ENCODE data around the gene SNX5.

The SNX5 gene

DNA sequence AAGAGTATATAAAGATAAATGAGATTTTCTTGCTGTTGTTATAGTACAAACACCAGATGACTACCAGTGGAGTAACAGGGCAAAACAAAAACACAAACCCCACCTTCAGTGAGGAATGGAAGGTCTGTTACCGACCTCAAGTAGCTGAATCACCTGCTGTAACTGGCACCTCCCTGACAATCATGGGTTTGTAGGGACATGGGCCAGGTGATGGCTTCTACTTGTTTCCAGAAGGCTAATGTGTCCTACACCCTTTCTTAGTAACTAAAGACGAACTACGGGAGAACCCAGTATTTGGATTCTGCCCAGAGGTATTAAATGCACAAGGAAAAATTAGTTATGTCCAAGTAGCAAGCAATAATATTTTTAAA lies 26.8 kb downstream of the SNX5 start:
- H3K9me3 Mint-ChIP-seq = no peaks in the 10 kb centered on the region
- peak overlapping the region in 1 of 2 donors; percentile 83 for H3K27ac Mint-ChIP-seq
- no peak for DNase-seq
- H3K4me3 Mint-ChIP-seq = no peak overlapping the region
- no peaks in the 10 kb centered on the region for H3K27me3 Mint-ChIP-seq
- ATAC-seq = no peak
- peaks cover 31% of the 10 kb centered on the region for H3K4me1 Mint-ChIP-seq

GRCh38 chr20:17941087-17941825 lies 27.3 kb downstream of the SNX5 start:
- no peak overlapping the region for H3K4me3 Mint-ChIP-seq
- H3K27me3 Mint-ChIP-seq = no peaks in the 10 kb centered on the region
- DNase-seq (no peak), ATAC-seq (no peak)
- H3K4me1 Mint-ChIP-seq = peaks cover 34% of the 10 kb centered on the region
- peak overlapping the region in 1 of 2 donors; percentile 83 for H3K27ac Mint-ChIP-seq
- no peaks in the 10 kb centered on the region for H3K9me3 Mint-ChIP-seq

DNA sequence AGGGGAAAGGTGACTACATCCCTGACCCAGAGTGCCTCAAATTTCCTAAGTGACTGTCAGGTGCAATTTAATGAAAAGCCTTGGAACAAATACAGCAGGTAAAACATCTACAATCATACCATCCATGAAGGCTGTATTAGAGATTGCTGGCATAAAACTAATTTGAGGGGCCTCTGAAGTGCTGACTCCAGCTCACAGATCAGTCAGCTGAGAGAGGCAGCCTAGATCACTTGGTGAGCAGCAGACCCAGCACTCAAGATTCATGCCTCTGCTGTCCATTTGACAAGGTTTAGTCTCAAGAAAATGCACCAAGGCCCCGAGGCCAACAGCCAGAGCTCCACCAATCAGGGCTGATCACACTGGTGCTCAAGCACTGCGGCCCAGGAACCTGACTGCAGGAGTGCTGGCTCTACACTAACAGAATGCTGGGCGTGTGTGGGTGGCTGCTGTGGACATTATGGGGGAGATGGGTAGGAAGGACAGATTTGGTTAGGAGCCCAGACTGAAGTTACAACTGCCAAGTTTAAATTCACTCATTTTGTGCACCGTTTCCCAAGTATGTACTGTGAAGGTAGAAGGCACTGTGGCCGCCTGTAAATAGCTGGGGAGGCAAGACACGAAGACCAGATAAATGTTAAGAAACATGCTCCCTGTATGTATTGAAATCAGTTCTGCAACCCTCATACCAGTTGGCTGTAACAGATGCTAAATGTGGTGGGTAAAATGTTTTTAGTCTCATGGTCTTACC lies 28.2 kb downstream of the SNX5 start:
- Mint-ChIP-seq H3K9me3 (no peaks in the 10 kb centered on the region), H3K27me3 (no peaks in the 10 kb centered on the region), H3K27ac (no peak overlapping the region), H3K4me1 (peaks cover 34% of the 10 kb centered on the region), H3K4me3 (no peak overlapping the region)
- ATAC-seq (no peak), DNase-seq (no peak)

DNA sequence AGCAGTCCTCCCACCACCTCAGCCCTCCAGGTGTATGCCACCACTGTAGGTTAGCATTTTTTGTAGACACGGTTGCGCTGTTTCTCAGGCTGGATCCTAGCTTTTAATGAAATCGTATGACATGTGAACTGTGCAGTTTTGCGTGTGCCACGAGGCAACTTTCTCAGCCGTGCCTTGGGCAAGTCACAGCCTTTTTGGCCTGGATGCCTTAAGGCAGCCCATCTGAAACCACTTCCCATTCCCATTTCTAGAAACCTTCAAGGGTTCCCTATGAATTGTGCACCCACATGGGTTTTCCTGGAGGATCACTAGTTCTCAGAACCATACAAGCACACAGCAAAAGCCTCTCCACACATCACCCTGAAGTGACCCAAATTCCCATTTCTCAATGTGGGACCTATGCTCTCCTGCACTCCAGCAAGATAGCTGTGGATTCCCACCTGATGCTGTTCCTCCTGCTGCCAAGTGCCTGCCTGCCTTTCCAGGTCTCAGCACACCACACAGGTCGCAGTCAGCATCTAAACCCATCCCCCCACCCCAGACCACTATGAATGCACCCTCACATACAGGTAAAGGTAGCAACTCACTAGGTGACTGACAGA lies 28.9 kb downstream of the SNX5 start:
- Mint-ChIP-seq H3K27ac (peak overlapping the region in 1 of 2 donors; percentile 87), H3K4me3 (no peak overlapping the region), H3K9me3 (no peaks in the 10 kb centered on the region), H3K4me1 (peaks cover 29% of the 10 kb centered on the region), H3K27me3 (no peaks in the 10 kb centered on the region)
- DNase-seq (no peak), ATAC-seq (peak; percentile 45)

DNA sequence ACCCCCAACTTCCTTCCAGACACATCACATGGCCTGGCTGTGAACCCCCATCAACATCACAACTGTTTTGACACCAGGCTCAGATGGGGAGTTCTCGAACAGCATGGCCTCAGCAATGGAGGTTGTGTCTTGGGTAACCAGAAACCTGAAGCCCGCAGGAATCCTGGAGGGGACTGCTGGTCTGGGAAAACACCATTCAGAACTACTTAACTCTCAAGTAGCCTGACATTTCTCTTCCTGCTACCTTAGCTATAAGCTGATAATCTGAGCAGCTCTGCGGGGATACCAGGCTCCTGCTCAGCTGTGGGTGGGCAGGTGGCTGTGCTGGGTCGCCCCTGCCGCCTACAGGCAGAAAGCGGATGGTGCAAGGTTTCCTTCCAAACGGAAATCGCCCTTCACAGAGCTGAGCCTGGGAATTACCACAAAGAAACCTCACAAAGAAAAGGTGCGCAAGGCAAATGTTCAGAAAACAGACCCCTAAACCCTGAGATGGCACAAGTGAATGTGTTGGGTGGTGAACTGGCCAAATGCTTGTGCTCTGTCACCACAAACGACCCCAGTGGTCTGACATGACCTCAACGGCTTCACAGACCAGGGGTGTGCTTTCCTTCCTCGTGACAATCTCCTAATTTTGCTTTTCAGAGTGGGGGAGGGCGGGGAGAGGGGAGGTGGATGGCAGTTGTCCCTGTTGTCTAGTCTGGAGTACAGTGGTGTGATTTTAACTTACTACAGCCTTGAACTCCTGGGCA lies 29.5 kb downstream of the SNX5 start:
- Mint-ChIP-seq H3K9me3 (no peaks in the 10 kb centered on the region), H3K27ac (peak overlapping the region in 1 of 2 donors; percentile 22), H3K27me3 (no peaks in the 10 kb centered on the region), H3K4me1 (peaks cover 28% of the 10 kb centered on the region), H3K4me3 (no peak overlapping the region)
- DNase-seq (peak; percentile 55 to 68), ATAC-seq (peak; percentile 87)

DNA sequence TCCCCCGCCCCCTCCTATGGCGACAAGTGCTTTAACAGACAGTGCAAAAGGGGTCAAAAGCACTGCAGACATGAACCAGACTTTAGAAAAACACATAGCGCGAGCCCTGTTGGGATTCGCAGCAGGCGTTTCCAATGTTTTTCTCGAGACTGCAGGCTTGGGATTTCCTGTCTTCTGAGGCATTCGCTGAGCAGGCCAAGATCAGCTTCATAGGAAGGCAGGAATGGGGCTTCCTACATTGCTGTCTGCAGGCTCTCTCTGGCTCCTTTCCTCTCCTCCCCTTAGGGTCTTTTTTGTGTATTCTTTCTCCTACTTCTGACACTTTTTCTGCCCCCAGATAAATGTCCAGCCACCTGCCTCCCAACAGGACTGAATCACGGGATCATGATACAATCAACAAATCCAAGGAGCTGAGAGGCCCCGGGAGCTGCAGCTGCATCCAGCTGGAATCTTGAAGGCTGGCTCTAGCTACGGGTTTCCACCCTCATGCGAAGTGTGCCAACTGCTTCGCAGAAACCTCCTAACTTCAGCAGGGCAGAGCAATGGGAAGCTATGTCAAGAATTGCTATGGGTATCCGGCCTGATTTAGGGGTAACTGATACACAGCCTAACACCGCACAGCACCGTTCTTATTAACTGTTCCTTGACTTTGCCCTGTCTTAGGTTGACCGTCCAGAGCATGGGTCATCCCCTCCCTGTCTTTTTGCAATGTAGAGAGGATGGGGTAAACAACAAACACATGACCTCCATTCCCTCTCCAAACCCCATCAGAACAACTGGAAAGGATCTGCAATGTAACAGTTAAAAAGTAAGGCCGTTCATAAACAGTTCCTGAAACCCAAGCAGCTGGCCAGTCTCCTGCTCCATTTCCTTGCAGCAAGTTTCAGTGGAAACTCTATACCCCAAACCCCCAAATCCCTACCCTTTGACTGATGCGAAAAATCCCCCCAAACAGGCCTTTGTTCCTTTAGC lies 31.5 kb downstream of the SNX5 start:
- Mint-ChIP-seq H3K4me3 (no peak overlapping the region), H3K4me1 (peaks cover 28% of the 10 kb centered on the region), H3K27me3 (no peaks in the 10 kb centered on the region), H3K27ac (no peak overlapping the region), H3K9me3 (peaks cover 0 to 3% of the 10 kb centered on the region in 2 donors)
- no peak for DNase-seq
- ATAC-seq = no peak

- no peak for ATAC-seq
- no peak for DNase-seq
- Mint-ChIP-seq H3K4me3 (no peak overlapping the region), H3K27ac (peak overlapping the region in 1 of 2 donors; percentile 23), H3K9me3 (peaks cover 0 to 5% of the 10 kb centered on the region in 2 donors), H3K27me3 (no peaks in the 10 kb centered on the region), H3K4me1 (peaks cover 28% of the 10 kb centered on the region)
Measured at GRCh38 chr20:17936286-17936760, 32.3 kb downstream of the SNX5 start.

GRCh38 chr20:17935761-17936160 lies 32.8 kb downstream of the SNX5 start:
- no peak overlapping the region for H3K27ac Mint-ChIP-seq
- DNase-seq = no peak
- H3K9me3 Mint-ChIP-seq = peaks cover 0 to 5% of the 10 kb centered on the region in 2 donors
- no peak for ATAC-seq
- H3K27me3 Mint-ChIP-seq = no peaks in the 10 kb centered on the region
- no peak overlapping the region for H3K4me3 Mint-ChIP-seq
- H3K4me1 Mint-ChIP-seq = peaks cover 27% of the 10 kb centered on the region

DNA sequence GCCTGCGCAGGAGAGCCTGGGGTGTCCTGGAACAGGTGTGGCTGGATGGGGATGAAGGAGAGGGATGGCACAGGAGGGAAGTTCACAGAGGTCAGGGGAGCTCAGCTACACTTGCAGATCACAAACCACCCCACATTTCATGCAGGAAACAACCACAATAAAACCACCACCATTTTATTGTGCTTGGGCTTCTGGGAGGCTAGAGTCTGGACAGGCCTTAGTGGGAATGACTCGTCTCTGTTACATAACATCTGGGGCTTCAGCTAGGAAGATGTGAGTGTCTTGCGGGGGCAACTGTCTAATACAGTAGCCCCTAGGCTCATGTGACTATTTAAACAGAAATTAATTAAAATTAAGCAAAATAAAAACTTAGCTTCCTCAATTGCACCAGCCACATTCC lies 33.4 kb downstream of the SNX5 start:
- Mint-ChIP-seq H3K4me1 (peaks cover 22% of the 10 kb centered on the region), H3K4me3 (no peak overlapping the region), H3K27ac (no peak overlapping the region), H3K27me3 (no peaks in the 10 kb centered on the region), H3K9me3 (peaks cover 0 to 5% of the 10 kb centered on the region in 2 donors)
- no peak for DNase-seq
- ATAC-seq = no peak

- H3K4me3 Mint-ChIP-seq = no peak overlapping the region
- H3K27ac Mint-ChIP-seq = peak overlapping the region in 1 of 2 donors; percentile 82
- H3K4me1 Mint-ChIP-seq = peaks cover 13% of the 10 kb centered on the region
- peaks cover 0 to 5% of the 10 kb centered on the region in 2 donors for H3K9me3 Mint-ChIP-seq
- ATAC-seq (no peak), DNase-seq (no peak)
- H3K27me3 Mint-ChIP-seq = no peaks in the 10 kb centered on the region
Measured at GRCh38 chr20:17934141-17934862, 34.3 kb downstream of the SNX5 start.

DNA sequence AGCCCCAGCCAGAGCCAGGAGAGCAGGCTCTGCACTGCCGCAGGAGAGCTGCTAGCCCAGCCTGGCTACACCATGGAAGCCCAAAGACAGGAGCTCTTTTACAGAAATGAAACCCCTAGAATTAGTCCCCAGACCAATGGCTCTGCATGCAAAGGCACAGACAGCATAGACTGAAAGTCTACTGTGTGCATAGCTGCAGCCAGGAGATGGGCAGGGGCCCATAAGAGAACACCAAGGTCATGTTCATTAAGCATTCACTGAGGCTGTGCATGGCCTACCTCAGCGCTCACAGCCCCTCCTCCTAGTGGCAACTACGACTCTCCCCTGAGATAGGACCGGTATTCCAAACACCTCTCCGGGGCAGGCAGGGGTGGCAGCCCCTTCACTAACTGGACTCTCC lies 34.9 kb downstream of the SNX5 start:
- no peak for ATAC-seq

GRCh38 chr20:17933121-17933520 lies 35.5 kb downstream of the SNX5 start:
- peaks cover 7% of the 10 kb centered on the region for H3K4me1 Mint-ChIP-seq
- H3K27me3 Mint-ChIP-seq = no peaks in the 10 kb centered on the region
- DNase-seq (no peak), ATAC-seq (no peak)
- H3K27ac Mint-ChIP-seq = peak overlapping the region in 1 of 2 donors; percentile 60
- peaks cover 0 to 5% of the 10 kb centered on the region in 2 donors for H3K9me3 Mint-ChIP-seq
- H3K4me3 Mint-ChIP-seq = no peak overlapping the region

More for the DNA sequence above, 34.9 kb downstream of the SNX5 start:
- peaks cover 0 to 5% of the 10 kb centered on the region in 2 donors for H3K9me3 Mint-ChIP-seq
- peaks cover 7% of the 10 kb centered on the region for H3K4me1 Mint-ChIP-seq
- H3K27ac Mint-ChIP-seq = peak overlapping the region in 1 of 2 donors; percentile 82
- H3K4me3 Mint-ChIP-seq = no peak overlapping the region
- H3K27me3 Mint-ChIP-seq = no peaks in the 10 kb centered on the region
- DNase-seq = no peak

- DNase-seq = no peak
- ATAC-seq = no peak
- Mint-ChIP-seq H3K9me3 (peaks cover 0 to 5% of the 10 kb centered on the region in 2 donors), H3K4me1 (peaks cover 7% of the 10 kb centered on the region), H3K27me3 (peaks cover under 1% of the 10 kb centered on the region), H3K27ac (no peak overlapping the region), H3K4me3 (no peak overlapping the region)
Measured at GRCh38 chr20:17932396-17932795, 36.2 kb downstream of the SNX5 start.

- ATAC-seq (no peak), DNase-seq (no peak)
- H3K4me1 Mint-ChIP-seq = peaks cover under 1% of the 10 kb centered on the region
- H3K4me3 Mint-ChIP-seq = no peak overlapping the region
- H3K27me3 Mint-ChIP-seq = peaks cover 9% of the 10 kb centered on the region
- peaks cover 0 to 5% of the 10 kb centered on the region in 2 donors for H3K9me3 Mint-ChIP-seq
- H3K27ac Mint-ChIP-seq = no peak overlapping the region
Measured at GRCh38 chr20:17931513-17931912, 37.1 kb downstream of the SNX5 start.
